ENCODE measurements around the gene SLC22A14.

GRCh38 chr3:38250198-38250597, 31.9 kb upstream of the SLC22A14 start:
- TF ChIP-seq CTCF (IDR thresholded peaks at IDR 0.05) (no peak), POLR2AphosphoS5 (IDR thresholded peaks at IDR 0.05) (no peak)

Measured in gastroesophageal sphincter (tissue), 3 donors.